ENCODE data around the gene CLDN22. TPM values are rescaled to one million over a fixed set of nuclear protein-coding genes. Genes with fewer than 3 reads are reported as not detected.

Gene CLDN22
- total and polyA plus RNA-seq, 9 of the 15 experiments (the other 6 are each of a cell fraction or from before 2014, with no cell fraction given), result 0.21 TPM; not detected in 8

DNA sequence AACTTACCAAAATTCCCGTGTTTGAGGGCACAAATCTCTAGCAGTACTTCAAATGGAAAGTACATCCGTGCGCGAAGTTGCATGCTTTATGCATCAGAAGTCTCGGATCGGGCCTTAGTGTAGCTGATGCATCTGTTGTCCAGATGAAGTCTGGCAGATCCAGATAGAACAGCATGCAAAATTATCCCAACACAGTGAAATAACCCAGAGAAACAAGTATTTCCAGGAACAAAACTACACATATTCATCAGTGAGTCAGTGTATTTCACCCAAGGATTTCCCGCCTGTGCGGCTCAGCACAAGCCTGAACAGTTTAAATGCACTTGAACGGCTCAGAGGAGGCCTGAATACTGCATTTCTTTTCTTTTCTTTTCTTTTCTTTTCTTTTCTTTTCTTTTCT, 29.6 kb upstream of the CLDN22 start (continued):
- TF ChIP-seq, protein P1, sequence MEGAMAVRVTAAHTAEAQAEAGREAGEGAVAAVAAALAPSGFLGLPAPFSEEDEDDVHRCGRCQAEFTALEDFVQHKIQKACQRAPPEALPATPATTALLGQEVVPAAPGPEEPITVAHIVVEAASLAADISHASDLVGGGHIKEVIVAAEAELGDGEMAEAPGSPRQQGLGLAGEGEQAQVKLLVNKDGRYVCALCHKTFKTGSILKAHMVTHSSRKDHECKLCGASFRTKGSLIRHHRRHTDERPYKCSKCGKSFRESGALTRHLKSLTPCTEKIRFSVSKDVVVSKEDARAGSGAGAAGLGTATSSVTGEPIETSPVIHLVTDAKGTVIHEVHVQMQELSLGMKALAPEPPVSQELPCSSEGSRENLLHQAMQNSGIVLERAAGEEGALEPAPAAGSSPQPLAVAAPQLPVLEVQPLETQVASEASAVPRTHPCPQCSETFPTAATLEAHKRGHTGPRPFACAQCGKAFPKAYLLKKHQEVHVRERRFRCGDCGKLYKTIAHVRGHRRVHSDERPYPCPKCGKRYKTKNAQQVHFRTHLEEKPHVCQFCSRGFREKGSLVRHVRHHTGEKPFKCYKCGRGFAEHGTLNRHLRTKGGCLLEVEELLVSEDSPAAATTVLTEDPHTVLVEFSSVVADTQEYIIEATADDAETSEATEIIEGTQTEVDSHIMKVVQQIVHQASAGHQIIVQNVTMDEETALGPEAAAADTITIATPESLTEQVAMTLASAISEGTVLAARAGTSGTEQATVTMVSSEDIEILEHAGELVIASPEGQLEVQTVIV (CRISPR knock-in tag; IDR thresholded peaks at IDR 0.05; ENCODE audit: borderline replicate concordance), result no peak
- TF ChIP-seq HNRNPH1 (optimal IDR thresholded peaks at IDR 0.05; ENCODE audit: low read depth, low read length) (no peak), MED1 (CRISPR knock-in tag; IDR thresholded peaks at IDR 0.05; ENCODE audit: borderline replicate concordance) (no peak), ZNF77 (CRISPR knock-in tag; IDR thresholded peaks at IDR 0.05) (no peak), ZNF165 (CRISPR knock-in tag; IDR thresholded peaks at IDR 0.05; ENCODE audit: borderline replicate concordance) (no peak), THAP12 (CRISPR knock-in tag; IDR thresholded peaks at IDR 0.05) (no peak), YY1 (IDR thresholded peaks at IDR 0.05; ENCODE audit: borderline replicate concordance in 1 of 3, control insufficient read depth in 1 of 3, extremely low read depth in 1 of 3, insufficient read depth in 3 of 3, insufficient read length in 1 of 3, insufficient replicate concordance in 2 of 3, low read depth in 1 of 3, low read length in 2 of 3) (no peak), MBD2 (IDR thresholded peaks at IDR 0.05; ENCODE audit: borderline replicate concordance, low read depth) (no peak), EZH2 (IDR thresholded peaks at IDR 0.05; ENCODE audit: borderline replicate concordance, low read depth, low read length) (no peak), TCF7L2 (IDR thresholded peaks at IDR 0.05; ENCODE audit: low read depth, low read length) (no peak), SREBF2 (CRISPR knock-in tag; IDR thresholded peaks at IDR 0.05) (no peak), ZNF445 (CRISPR knock-in tag; IDR thresholded peaks at IDR 0.05; ENCODE audit: low read depth) (0 out of 2 replicates have a peak, but pooled peaks have one; percentile 0), MYNN (IDR thresholded peaks at IDR 0.05) (no peak), MYNN (CRISPR knock-in tag; IDR thresholded peaks at IDR 0.05) (no peak), EWSR1 (IDR thresholded peaks at IDR 0.05; ENCODE audit: borderline replicate concordance, low read depth, partially characterized antibody) (no peak), ILF3 (IDR thresholded peaks at IDR 0.05; ENCODE audit: borderline replicate concordance) (no peak), E2F3 (CRISPR knock-in tag; IDR thresholded peaks at IDR 0.05) (no peak)
- TF ChIP-seq, protein P2, sequence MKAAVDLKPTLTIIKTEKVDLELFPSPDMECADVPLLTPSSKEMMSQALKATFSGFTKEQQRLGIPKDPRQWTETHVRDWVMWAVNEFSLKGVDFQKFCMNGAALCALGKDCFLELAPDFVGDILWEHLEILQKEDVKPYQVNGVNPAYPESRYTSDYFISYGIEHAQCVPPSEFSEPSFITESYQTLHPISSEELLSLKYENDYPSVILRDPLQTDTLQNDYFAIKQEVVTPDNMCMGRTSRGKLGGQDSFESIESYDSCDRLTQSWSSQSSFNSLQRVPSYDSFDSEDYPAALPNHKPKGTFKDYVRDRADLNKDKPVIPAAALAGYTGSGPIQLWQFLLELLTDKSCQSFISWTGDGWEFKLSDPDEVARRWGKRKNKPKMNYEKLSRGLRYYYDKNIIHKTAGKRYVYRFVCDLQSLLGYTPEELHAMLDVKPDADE (conservative IDR thresholded peaks at IDR 0.05; ENCODE audit: control insufficient read depth, low read depth, low read length), result no peak
- TF ChIP-seq, protein P3, sequence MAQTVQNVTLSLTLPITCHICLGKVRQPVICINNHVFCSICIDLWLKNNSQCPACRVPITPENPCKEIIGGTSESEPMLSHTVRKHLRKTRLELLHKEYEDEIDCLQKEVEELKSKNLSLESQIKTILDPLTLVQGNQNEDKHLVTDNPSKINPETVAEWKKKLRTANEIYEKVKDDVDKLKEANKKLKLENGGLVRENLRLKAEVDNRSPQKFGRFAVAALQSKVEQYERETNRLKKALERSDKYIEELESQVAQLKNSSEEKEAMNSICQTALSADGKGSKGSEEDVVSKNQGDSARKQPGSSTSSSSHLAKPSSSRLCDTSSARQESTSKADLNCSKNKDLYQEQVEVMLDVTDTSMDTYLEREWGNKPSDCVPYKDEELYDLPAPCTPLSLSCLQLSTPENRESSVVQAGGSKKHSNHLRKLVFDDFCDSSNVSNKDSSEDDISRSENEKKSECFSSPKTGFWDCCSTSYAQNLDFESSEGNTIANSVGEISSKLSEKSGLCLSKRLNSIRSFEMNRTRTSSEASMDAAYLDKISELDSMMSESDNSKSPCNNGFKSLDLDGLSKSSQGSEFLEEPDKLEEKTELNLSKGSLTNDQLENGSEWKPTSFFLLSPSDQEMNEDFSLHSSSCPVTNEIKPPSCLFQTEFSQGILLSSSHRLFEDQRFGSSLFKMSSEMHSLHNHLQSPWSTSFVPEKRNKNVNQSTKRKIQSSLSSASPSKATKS (CRISPR knock-in tag; IDR thresholded peaks at IDR 0.05), result no peak

Measured in K562 (cell line).